Activated CD4-positive, alpha-beta T cell treated with anti-CD3 and anti-CD28 coated beads, Interleukin-2, amount 50 U/mL, for 48 hours (primary cell): Measurements from ENCODE around the gene FGG.
A peak's percentile ranks its signal among the peaks of the same experiment; 100 is the strongest.

Experiments
- DNase-seq, 2 experiments: peaks; one replicate each; pipeline ENCODE4 v3.0.0-alpha.2; 2020

FGG gene

GRCh38 chr4:154612472-154613414, at the start of gene FGG:
Gene FGG (minus strand): TSS chr4:154612656. CDS start chr4:154612609, 47 bp downstream.
- no peak for DNase-seq

- DNase-seq, result no peak
Measured at GRCh38 chr4:154660052-154660451, 47.6 kb upstream of the FGG start.

GRCh38 chr4:154658680-154659405, 46.4 kb upstream of the FGG start:
- no peak for DNase-seq

GRCh38 chr4:154643493-154643892, 31.0 kb upstream of the FGG start:
- DNase-seq, result no peak

- no peak for DNase-seq
Measured at GRCh38 chr4:154642373-154643009, 30.0 kb upstream of the FGG start.

- DNase-seq, result no peak
Measured at GRCh38 chr4:154640999-154641398, 28.5 kb upstream of the FGG start.

- no peak for DNase-seq
Measured at GRCh38 chr4:154634058-154634457, 21.6 kb upstream of the FGG start.

GRCh38 chr4:154631828-154632227, 19.4 kb upstream of the FGG start:
- no peak for DNase-seq

- DNase-seq, result no peak
Measured at GRCh38 chr4:154630324-154630723, 17.9 kb upstream of the FGG start.

- peak; percentile 63 to 71 for DNase-seq
Measured at GRCh38 chr4:154626793-154627484, 14.5 kb upstream of the FGG start.

GRCh38 chr4:154625971-154626370, 13.5 kb upstream of the FGG start:
- DNase-seq, result no peak

GRCh38 chr4:154623995-154624394, 11.5 kb upstream of the FGG start:
- DNase-seq, result no peak

- DNase-seq, result no peak
Measured at GRCh38 chr4:154623436-154623835, 11.0 kb upstream of the FGG start.

- DNase-seq, result no peak
Measured at GRCh38 chr4:154622598-154622997, 10.1 kb upstream of the FGG start.

GRCh38 chr4:154620111-154620510, 7.7 kb upstream of the FGG start:
- DNase-seq, result no peak

GRCh38 chr4:154618708-154619315, 6.4 kb upstream of the FGG start:
- DNase-seq, result peak; percentile 58 to 67

- DNase-seq, result no peak
Measured at GRCh38 chr4:154617820-154618317, 5.4 kb upstream of the FGG start.

- no peak for DNase-seq
Measured at GRCh38 chr4:154616731-154617130, 4.3 kb upstream of the FGG start.

- no peak for DNase-seq
Measured at GRCh38 chr4:154616287-154616686, 3.8 kb upstream of the FGG start.

- DNase-seq, result no peak
Measured at GRCh38 chr4:154615211-154615610, 2.8 kb upstream of the FGG start.

GRCh38 chr4:154614306-154614705, 1.9 kb upstream of the FGG start:
- no peak for DNase-seq

GRCh38 chr4:154611833-154612232, 623 bp downstream of the FGG start:
- no peak for DNase-seq
